Hepatocyte (in vitro differentiated cells): Measurements from ENCODE around the gene DCC.

ENCODE experiments used
- CTCF ChIP-seq: fragments of 200-600 bp; sonication (generic); IDR thresholded peaks from 2 replicates; pipeline ENCODE4 v1.5.1; 2016; ENCODE audit warnings: antibody characterized with exemption, mild to moderate bottlenecking; ENCODE audit not compliant: poor library complexity
- EZH2 ChIP-seq: fragments of 200-600 bp; sonication (generic); IDR thresholded peaks from 2 replicates; pipeline ENCODE4 v1.6.1; 2016; ENCODE audit warnings: antibody characterized with exemption, mild to moderate bottlenecking, borderline replicate concordance

DNA sequence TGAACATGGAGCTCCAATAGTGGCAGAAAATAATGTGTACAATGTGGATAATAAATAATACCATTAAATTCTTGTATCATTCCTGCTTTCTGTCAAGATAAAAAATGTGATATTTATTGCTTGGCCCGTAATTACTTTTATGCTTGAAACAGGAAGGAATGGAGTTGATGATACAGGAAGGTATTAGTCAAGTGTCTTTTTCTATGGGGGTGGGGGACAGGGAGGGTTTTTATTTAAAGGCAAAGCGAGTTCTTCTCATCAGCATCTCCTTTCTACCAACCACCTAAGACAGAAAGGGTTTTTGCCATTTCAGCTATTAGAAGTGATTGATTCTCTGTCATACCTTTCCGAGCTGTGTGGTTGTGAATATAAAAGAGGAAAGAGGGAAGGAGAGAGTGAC, 135.3 kb downstream of the DCC start:
- no peak for TF ChIP-seq EZH2
- no peak for TF ChIP-seq CTCF
